ENCODE results near the gene MAD1L1. TPM values are rescaled to one million over a fixed set of nuclear protein-coding genes. Genes with fewer than 3 reads are reported as not detected.

MAD1L1 gene
- total and polyA plus RNA-seq, 2 of the 4 experiments (the other 2 are of a cell fraction): 29.0 to 40.9 TPM

- H4K20me1 ChIP-seq (ENCODE audit: insufficient read depth, low read length): no peaks in the 10 kb centered on the region; the same call in 1 of the 2 replicates
- no peaks in the 10 kb centered on the region for H3K4me1 ChIP-seq (ENCODE audit: control insufficient read depth, insufficient read depth, low read length)
- H2BK15ac ChIP-seq (ENCODE audit: low read depth, low read length): no peak overlapping the region
- no peak overlapping the region for H2AFZ ChIP-seq (replicated peaks; ENCODE audit: low read length, poor library complexity)
- H3K4ac ChIP-seq (ENCODE audit: low read depth, low read length): no peak overlapping the region
- H4K8ac ChIP-seq (ENCODE audit: low read depth in 2 of 2, low read length in 2 of 2): no peak overlapping the region
- no peak overlapping the region for H4K91ac ChIP-seq (ENCODE audit: insufficient read depth, low read depth, low read length)
- peaks cover 2% of the 10 kb centered on the region; the same call in 1 of the 2 replicates for H3K9me3 ChIP-seq (ENCODE audit: control insufficient read depth, insufficient read depth, low read length)
- peaks cover 5 to 14% of the 10 kb centered on the region in 2 experiments; a peak in 1 of 4 replicates for H3K79me1 ChIP-seq (ENCODE audit: low read depth in 1 of 2, low read length in 2 of 2)
- no peak overlapping the region for H3K4me3 ChIP-seq (ENCODE audit: insufficient read depth, low read depth, low read length)
- POLR2A ChIA-PET (ENCODE audit: unreplicated experiment): no interaction called here
- H3K9me1 ChIP-seq (ENCODE audit: insufficient read depth, low read length): peaks cover 2% of the 10 kb centered on the region; the same call in 1 of the 2 replicates
- 93% methylated on average over 3 of the region's 8 CpGs; no CpG with 5 or more reads in 1 of the 2 experiments for WGBS, 2 experiments (ENCODE audit: extremely low coverage in 2 of 2, insufficient read length in 1 of 2)
- no peak overlapping the region for H4K5ac ChIP-seq (ENCODE audit: low read depth, low read length)
- H3K56ac ChIP-seq (ENCODE audit: extremely low read depth, insufficient read depth, low read length): no peak overlapping the region
- DNase-seq (no peak), ATAC-seq (ENCODE audit: low read depth) (no peak)
- no peak overlapping the region for H2BK20ac ChIP-seq (ENCODE audit: low read depth, low read length)
- in situ Hi-C loops (cut with MboI; ENCODE audit: low sequenced_read_pairs) (no loop called here), intact Hi-C loops (cut with micrococcal nuclease) (no loop called here), dilution Hi-C loops (cut with HindIII; ENCODE audit: low sequenced_read_pairs, unreplicated experiment) (no loop called here)
- H3K4me2 ChIP-seq (ENCODE audit: low read depth, low read length): no peak overlapping the region
- H3K36me3 ChIP-seq (ENCODE audit: control insufficient read depth, insufficient read depth, low read length): peaks cover 2% of the 10 kb centered on the region; the same call in 1 of the 2 replicates
- no TSS peak for BruUV-seq (replicated peaks)
- no peak overlapping the region for H2BK120ac ChIP-seq (ENCODE audit: low read depth, low read length)
- H3K27ac ChIP-seq (ENCODE audit: insufficient read depth, low read length): no peak overlapping the region
- H3K9ac ChIP-seq (ENCODE audit: low read depth, low read length): no peak overlapping the region
- H2BK5ac ChIP-seq (ENCODE audit: low read depth, low read length, poor library complexity, severe bottlenecking): no peak overlapping the region
- H3K23ac ChIP-seq (ENCODE audit: low read depth, low read length): no peak overlapping the region
- H2AK9ac ChIP-seq (replicated peaks; ENCODE audit: low read depth, low read length, poor library complexity): no peak overlapping the region
- H2AK5ac ChIP-seq (ENCODE audit: low read depth, low read length): no peak overlapping the region
- TF ChIP-seq CTCF (conservative IDR thresholded peaks at IDR 0.05; ENCODE audit: low read depth, low read length) (no peak), ELK1 (IDR thresholded peaks at IDR 0.05; ENCODE audit: borderline replicate concordance, low read depth, low read length) (no peak), MAZ (IDR thresholded peaks at IDR 0.05; ENCODE audit: borderline replicate concordance, low read depth, low read length) (no peak)
- H3K27me3 ChIP-seq (ENCODE audit: control insufficient read depth, insufficient read depth, low read length): no peaks in the 10 kb centered on the region
- CTCF ChIA-PET: no interaction called here
- H3K18ac ChIP-seq (ENCODE audit: low read depth, low read length): no peak overlapping the region
- no peak overlapping the region for H3K14ac ChIP-seq (replicated peaks; ENCODE audit: low read depth, low read length)
Observed at GRCh38 chr7:1956141-1956540, 276.6 kb downstream of the MAD1L1 start.
